ENCODE results near the gene MARCHF9.
A peak's percentile ranks its signal among the peaks of the same experiment; 100 is the strongest.

The MARCHF9 gene

GRCh38 chr12:57775044-57775443, 20.1 kb downstream of the MARCHF9 start:
- Mint-ChIP-seq H3K4me1 (peaks cover 14% of the 10 kb centered on the region), H3K9me3 (no peaks in the 10 kb centered on the region), H3K4me3 (no peak overlapping the region), H3K27me3 (no peaks in the 10 kb centered on the region), H3K27ac (ENCODE audit: low read depth) (no peak overlapping the region), H3K36me3 (ENCODE audit: insufficient read depth) (peaks cover 8% of the 10 kb centered on the region)
- DNase-seq (ENCODE audit: low spot score in 2 of 2) = no peak
- no peak for ATAC-seq (replicated peaks; ENCODE audit: extremely low read depth, poor library complexity, severe bottlenecking)

GRCh38 chr12:57775563-57776246, 20.8 kb downstream of the MARCHF9 start:
- no peaks in the 10 kb centered on the region for H3K9me3 Mint-ChIP-seq
- H3K4me3 Mint-ChIP-seq = no peak overlapping the region
- ATAC-seq (replicated peaks; ENCODE audit: extremely low read depth, poor library complexity, severe bottlenecking) (no peak), DNase-seq (ENCODE audit: low spot score in 2 of 2) (no peak)
- peaks cover 14% of the 10 kb centered on the region for H3K4me1 Mint-ChIP-seq
- H3K36me3 Mint-ChIP-seq (ENCODE audit: insufficient read depth) = peaks cover 6% of the 10 kb centered on the region
- H3K27ac Mint-ChIP-seq (ENCODE audit: low read depth) = no peak overlapping the region
- no peaks in the 10 kb centered on the region for H3K27me3 Mint-ChIP-seq

GRCh38 chr12:57776247-57776587, 21.3 kb downstream of the MARCHF9 start:
- Mint-ChIP-seq H3K9me3 (no peaks in the 10 kb centered on the region), H3K27ac (ENCODE audit: low read depth) (no peak overlapping the region), H3K27me3 (no peaks in the 10 kb centered on the region), H3K36me3 (ENCODE audit: insufficient read depth) (peaks cover 6% of the 10 kb centered on the region), H3K4me1 (peaks cover 14% of the 10 kb centered on the region), H3K4me3 (no peak overlapping the region)
- no peak for ATAC-seq (replicated peaks; ENCODE audit: extremely low read depth, poor library complexity, severe bottlenecking)
- DNase-seq (ENCODE audit: low spot score in 2 of 2) = no peak

DNA sequence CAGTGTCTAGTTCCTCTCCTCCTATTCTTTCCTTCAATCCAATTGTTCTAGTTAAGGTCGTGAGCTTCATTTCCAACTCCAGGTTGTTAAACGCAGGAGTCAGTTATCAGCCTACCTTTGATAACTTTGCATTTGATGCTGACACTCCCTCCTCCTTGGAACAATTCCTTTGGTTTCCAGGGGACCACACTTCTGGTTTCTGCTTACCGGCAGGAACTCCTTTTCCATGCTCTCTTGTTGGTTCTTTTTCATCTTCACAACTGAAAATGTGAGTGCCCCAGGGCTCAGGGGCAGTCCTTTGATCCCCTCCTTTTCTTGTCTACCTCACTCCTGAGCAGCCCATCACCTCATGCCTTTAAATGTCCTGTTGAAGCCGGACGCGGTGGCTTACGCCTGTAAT, 22.5 kb downstream of the MARCHF9 start:
- Mint-ChIP-seq H3K4me3 (no peak overlapping the region), H3K4me1 (peaks cover 16% of the 10 kb centered on the region), H3K27ac (ENCODE audit: low read depth) (no peak overlapping the region)

DNA sequence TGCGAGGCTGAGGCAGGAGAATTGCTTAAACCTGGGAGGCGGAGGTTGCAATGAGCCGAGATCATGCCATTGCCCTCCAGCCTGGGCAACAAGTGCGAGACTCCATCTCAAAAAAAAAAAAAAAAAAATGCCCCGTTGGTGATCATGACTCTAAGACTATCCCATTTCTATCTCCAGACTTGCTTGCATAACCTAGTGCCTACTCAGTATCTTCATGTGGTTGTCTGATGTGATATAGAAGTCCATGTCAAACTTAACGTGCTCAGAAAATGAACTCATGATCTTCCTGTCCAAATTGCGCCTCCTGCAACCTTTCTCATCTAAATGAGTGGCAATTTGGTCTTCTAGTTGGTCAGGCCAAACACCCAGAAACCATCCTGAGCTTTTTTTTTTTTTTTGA, 23.0 kb downstream of the MARCHF9 start:
- DNase-seq (ENCODE audit: low spot score in 2 of 2) = no peak
- Mint-ChIP-seq H3K9me3 (no peaks in the 10 kb centered on the region), H3K4me1 (peaks cover 17% of the 10 kb centered on the region), H3K27ac (ENCODE audit: low read depth) (no peak overlapping the region), H3K4me3 (no peak overlapping the region), H3K36me3 (ENCODE audit: insufficient read depth) (peaks cover 6% of the 10 kb centered on the region), H3K27me3 (no peaks in the 10 kb centered on the region)
- no peak for ATAC-seq (replicated peaks; ENCODE audit: extremely low read depth, poor library complexity, severe bottlenecking)

More for the DNA sequence above, 22.5 kb downstream of the MARCHF9 start:
- Mint-ChIP-seq H3K27me3 (no peaks in the 10 kb centered on the region), H3K9me3 (no peaks in the 10 kb centered on the region), H3K36me3 (ENCODE audit: insufficient read depth) (peaks cover under 1% of the 10 kb centered on the region)
- no peak for DNase-seq (ENCODE audit: low spot score in 2 of 2)
- ATAC-seq (replicated peaks; ENCODE audit: extremely low read depth, poor library complexity, severe bottlenecking) = no peak

DNA sequence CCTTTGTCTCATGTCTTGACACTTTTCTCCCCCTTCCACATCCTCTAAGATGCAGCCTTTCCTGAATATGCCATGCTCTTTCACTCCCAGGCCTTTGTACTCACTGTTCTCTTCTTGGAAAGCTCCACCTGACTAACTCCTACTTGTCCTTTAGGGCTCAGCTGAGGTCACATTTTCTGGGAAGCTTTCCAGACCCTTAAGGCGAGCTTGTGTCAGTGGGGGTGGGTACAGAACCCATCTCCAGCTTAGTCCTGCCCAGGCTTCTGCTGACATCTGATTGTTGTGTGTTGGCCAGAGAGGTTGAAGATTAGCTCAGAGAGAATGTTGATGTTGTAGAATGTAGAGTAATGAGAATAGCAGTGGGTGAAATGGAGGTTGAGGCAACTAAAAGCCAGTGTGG, 24.8 kb downstream of the MARCHF9 start:
- Mint-ChIP-seq H3K27me3 (no peaks in the 10 kb centered on the region), H3K9me3 (no peaks in the 10 kb centered on the region), H3K4me1 (peaks cover 22% of the 10 kb centered on the region), H3K36me3 (ENCODE audit: insufficient read depth) (peaks cover 11% of the 10 kb centered on the region), H3K27ac (ENCODE audit: low read depth) (no peak overlapping the region), H3K4me3 (no peak overlapping the region)
- ATAC-seq (replicated peaks; ENCODE audit: extremely low read depth, poor library complexity, severe bottlenecking) (no peak), DNase-seq (ENCODE audit: low spot score in 2 of 2) (no peak)

GRCh38 chr12:57780284-57780897, 25.5 kb downstream of the MARCHF9 start:
- H3K9me3 Mint-ChIP-seq = no peaks in the 10 kb centered on the region
- DNase-seq (ENCODE audit: low spot score in 2 of 2) = no peak
- no peak for ATAC-seq (replicated peaks; ENCODE audit: extremely low read depth, poor library complexity, severe bottlenecking)
- H3K27ac Mint-ChIP-seq (ENCODE audit: low read depth) = peak overlapping the region; percentile 6
- peaks cover 11% of the 10 kb centered on the region for H3K36me3 Mint-ChIP-seq (ENCODE audit: insufficient read depth)
- H3K4me1 Mint-ChIP-seq = peaks cover 22% of the 10 kb centered on the region
- no peak overlapping the region for H3K4me3 Mint-ChIP-seq
- H3K27me3 Mint-ChIP-seq = no peaks in the 10 kb centered on the region

DNA sequence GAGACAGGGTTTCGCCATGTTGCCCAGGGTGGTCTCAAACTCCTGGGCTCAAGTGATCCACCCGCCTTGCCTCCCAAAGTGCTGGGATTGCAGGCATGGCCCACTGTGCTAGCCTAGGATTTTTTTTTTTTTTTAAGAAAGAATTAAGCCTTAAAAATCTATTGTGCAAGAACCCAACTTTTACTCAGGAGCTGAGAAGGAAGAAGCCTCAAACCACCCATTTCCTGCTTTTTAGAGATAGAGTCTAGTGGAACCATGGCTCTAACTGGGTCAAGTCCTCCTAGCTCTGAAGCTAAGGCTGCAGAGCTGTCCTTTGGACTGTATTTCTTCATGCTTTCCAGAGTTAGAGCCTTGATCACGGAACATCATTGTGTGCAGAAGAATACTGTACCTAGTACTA, 26.3 kb downstream of the MARCHF9 start:
- DNase-seq (ENCODE audit: low spot score in 2 of 2) = no peak
- peaks cover 15% of the 10 kb centered on the region for H3K36me3 Mint-ChIP-seq (ENCODE audit: insufficient read depth)
- peaks cover 22% of the 10 kb centered on the region for H3K4me1 Mint-ChIP-seq
- peak overlapping the region; percentile 96 for H3K4me3 Mint-ChIP-seq
- ATAC-seq (replicated peaks; ENCODE audit: extremely low read depth, poor library complexity, severe bottlenecking) = no peak
- no peak overlapping the region for H3K27ac Mint-ChIP-seq (ENCODE audit: low read depth)
- H3K9me3 Mint-ChIP-seq = no peaks in the 10 kb centered on the region
- no peaks in the 10 kb centered on the region for H3K27me3 Mint-ChIP-seq

DNA sequence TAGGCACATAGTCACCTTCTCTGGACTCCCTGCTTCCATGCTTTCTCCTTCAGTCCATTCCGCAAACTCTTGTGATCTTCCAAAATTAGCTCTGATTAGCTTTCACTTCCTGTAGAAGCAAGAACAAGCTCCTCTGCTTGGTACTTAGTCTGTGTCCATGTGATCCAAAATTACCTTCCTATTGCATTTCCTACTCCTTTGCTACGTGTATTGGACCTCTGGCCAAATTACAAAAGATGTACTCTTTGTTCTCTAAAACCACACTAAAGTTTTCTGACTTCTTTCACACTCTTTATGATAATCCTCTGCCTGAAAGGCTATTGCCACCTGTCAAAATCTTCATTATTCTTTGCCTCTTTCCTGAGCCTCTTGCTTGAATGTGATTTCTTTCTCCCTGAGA, 26.9 kb downstream of the MARCHF9 start:
- ATAC-seq (replicated peaks; ENCODE audit: extremely low read depth, poor library complexity, severe bottlenecking) (no peak), DNase-seq (ENCODE audit: low spot score in 2 of 2) (no peak)
- Mint-ChIP-seq H3K27ac (ENCODE audit: low read depth) (peak overlapping the region; percentile 97), H3K36me3 (ENCODE audit: insufficient read depth) (peaks cover 19% of the 10 kb centered on the region), H3K4me3 (peak overlapping the region; percentile 96), H3K4me1 (peaks cover 22% of the 10 kb centered on the region), H3K27me3 (no peaks in the 10 kb centered on the region), H3K9me3 (no peaks in the 10 kb centered on the region)

DNA sequence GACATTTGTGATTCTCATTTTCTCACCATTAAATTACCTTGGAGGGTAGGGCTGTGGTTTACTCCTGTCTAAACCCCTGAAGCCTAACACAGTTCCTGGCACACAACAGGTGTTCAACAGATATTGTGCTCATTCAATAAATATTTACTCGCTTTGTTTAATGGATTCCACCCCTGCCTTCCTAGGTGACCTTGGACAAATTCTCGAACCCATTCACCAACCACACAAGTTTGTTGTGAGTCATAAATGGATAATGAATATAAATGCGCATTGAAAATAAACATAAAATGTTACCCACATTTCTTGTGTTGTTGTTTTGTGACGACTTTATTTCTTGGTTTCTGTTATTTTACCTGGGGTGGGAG, 27.3 kb downstream of the MARCHF9 start:
- Mint-ChIP-seq H3K4me3 (peak overlapping the region; percentile 96), H3K27ac (ENCODE audit: low read depth) (peak overlapping the region; percentile 97), H3K9me3 (no peaks in the 10 kb centered on the region), H3K36me3 (ENCODE audit: insufficient read depth) (peaks cover 20% of the 10 kb centered on the region), H3K4me1 (peaks cover 22% of the 10 kb centered on the region), H3K27me3 (no peaks in the 10 kb centered on the region)
- DNase-seq (ENCODE audit: low spot score in 2 of 2) = no peak
- peak; percentile 3 for ATAC-seq (replicated peaks; ENCODE audit: extremely low read depth, poor library complexity, severe bottlenecking)

DNA sequence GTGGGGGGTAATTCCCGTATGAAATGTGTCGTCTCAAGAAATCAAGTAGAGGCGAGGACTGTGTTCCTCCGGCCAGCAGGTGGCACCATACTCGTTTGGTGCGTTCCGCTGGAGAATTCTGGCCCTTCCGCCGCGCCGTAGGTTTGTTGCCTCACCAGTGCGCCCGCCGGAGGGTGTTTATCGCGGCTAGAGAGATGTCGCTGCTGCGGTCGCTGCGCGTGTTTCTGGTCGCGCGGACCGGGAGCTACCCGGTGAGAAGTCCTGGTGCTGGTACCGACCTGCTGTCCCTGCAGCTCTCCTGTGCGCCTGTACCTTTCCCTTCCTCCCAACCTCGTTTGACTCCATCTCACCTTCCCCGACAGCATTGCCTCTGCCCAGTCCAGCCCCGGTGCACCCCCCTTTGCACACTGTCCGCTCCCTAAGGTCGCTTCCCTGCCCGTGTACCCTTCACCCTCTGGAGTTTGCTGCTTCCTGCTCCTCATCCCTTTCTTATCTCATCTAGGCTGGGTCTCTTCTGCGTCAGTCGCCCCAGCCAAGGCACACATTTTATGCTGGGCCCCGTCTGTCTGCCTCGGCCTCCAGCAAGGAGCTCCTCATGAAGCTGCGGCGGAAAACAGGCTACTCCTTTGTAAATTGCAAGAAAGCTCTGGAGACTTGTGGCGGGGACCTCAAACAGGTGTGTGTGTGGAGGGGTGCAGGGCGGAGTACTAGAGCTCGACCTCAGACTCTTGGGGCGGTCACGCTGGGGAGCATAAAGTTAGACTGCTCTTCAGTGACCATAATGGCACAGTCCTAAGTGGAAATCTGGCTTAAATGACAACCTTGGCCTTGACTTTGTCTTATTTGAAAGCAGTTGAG, 27.9 kb downstream of the MARCHF9 start, which contains the start of gene TSFM:
Gene TSFM (plus strand): TSS at position 180 of the 858 bp plus-strand sequence. CDS start 15 bp downstream, at position 195.
- ATAC-seq (replicated peaks; ENCODE audit: extremely low read depth, poor library complexity, severe bottlenecking) (peak; percentile 77), DNase-seq (ENCODE audit: low spot score in 2 of 2) (peak; percentile 92 to 96)

DNA sequence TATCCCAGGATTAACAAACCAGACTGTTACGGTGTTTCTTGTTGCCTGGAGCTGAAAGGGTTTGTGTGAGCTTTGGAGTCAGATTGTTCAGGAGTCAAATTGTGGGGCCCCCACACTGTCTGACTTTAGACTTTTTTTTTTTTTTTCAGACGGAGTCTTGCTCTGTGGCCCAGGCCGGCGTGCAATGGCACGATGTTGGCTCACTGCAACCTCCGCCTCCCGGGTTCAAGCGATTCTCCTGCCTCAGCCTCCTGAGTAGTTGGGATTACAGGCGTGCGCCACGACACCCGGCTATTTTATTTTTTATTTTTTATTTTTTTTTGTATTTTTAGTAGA, 28.5 kb downstream of the MARCHF9 start:
- Mint-ChIP-seq H3K9me3 (no peaks in the 10 kb centered on the region), H3K4me1 (peaks cover 22% of the 10 kb centered on the region), H3K4me3 (peak overlapping the region; percentile 96), H3K36me3 (ENCODE audit: insufficient read depth) (peaks cover 32% of the 10 kb centered on the region), H3K27ac (ENCODE audit: low read depth) (peak overlapping the region; percentile 97), H3K27me3 (no peaks in the 10 kb centered on the region)
- ATAC-seq (replicated peaks; ENCODE audit: extremely low read depth, poor library complexity, severe bottlenecking) (no peak), DNase-seq (ENCODE audit: low spot score in 2 of 2) (no peak)

More for the DNA sequence above, 27.9 kb downstream of the MARCHF9 start, which contains the start of gene TSFM:
- Mint-ChIP-seq H3K9me3 (no peaks in the 10 kb centered on the region), H3K36me3 (ENCODE audit: insufficient read depth) (peaks cover 26% of the 10 kb centered on the region), H3K27me3 (no peaks in the 10 kb centered on the region), H3K4me3 (peak within 1 kb of the TSS; percentile 96), H3K27ac (ENCODE audit: low read depth) (peak within 1 kb of the TSS; percentile 97), H3K4me1 (peaks cover 22% of the 10 kb centered on the region)
